SK-N-DZ (cell line): ENCODE results near the gene COMMD4.

ENCODE experiments used
- DNase-seq: peaks from one replicate; pipeline ENCODE4 v3.0.0-alpha.2; 2015; ENCODE audit warnings: low spot score

The COMMD4 gene

DNA sequence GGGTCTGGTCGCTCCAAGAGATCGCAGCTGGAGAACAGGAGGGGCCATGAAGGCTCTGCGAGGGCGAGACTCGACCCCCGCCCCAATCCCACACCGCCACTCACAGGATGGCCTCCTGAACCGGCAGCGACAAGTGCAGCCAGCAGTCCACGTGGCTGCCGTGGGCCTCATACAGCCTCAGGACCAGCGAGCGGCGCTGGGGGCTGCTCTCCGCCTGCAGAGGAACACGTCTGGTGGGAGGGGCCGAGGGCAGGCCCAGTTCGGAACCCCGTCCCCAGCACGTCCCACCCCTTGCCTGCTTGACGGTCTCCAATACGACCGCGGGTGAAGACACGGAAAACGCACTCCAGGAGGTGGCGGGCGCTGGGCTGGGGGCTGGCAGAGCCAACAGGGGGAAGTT lies 20.1 kb downstream of the COMMD4 start:
- DNase-seq: no peak

DNA sequence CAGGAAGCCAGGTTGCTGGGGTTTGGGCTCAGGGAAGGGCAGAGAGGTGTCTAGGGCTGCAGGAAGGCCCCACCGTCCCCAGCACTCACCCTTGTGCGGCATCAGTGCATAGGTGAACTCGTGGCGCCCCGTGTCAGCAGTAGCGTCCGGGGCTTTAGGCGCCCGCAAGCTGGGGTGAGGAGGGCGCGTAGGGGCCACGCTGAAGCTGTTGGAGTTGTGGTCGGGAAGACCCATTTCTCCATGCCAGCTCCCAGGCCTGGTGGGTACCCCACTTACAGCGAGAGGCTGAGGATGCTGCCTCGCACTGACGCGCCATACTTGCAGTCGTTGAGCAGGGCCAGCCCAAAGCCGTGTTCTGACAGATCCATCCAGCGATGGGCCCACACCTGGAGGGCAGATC lies 20.7 kb downstream of the COMMD4 start:
- no peak for DNase-seq

GRCh38 chr15:75357976-75358673 lies 22.3 kb downstream of the COMMD4 start:
- DNase-seq: no peak

DNA sequence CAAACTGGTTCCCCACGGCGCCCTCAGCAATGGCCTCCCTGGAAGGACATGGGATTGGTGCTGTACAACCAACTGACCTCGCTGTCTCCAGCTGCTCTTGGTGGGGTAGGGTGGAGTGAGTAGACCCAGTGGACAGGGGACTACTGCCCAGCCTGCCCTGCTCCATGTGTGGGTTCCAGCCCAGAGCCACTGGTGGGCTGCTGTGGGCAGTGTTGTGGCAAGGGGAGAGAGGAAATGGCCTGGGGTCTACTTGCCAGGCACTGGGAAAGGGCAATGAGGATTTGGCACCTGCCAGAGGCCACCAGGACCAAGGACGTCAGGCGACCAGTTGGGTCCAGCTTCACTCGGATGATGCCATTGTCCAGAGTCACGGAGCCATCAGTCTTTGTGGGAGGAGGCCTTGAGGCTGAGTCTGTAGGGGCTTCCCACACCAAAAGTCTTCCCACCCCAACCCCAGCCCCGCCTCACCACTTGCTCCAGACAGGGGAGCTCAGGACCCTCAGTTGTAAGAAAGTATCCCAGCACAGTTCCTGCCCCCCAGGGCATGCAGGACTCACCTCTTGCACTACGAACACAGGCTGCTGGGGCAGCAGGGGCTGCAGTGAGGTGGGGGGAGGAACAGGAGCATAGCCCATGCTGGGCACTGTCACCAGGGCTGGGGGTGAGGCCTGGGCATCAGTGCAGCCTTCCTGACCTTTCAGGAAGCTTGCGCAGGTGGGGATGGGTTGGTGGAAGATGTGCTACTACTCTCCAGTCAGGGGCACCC lies 23.1 kb downstream of the COMMD4 start:
- DNase-seq: no peak

- DNase-seq: no peak
These were observed 23.8 kb downstream of the COMMD4 start for GRCh38 chr15:75359537-75360250.

DNA sequence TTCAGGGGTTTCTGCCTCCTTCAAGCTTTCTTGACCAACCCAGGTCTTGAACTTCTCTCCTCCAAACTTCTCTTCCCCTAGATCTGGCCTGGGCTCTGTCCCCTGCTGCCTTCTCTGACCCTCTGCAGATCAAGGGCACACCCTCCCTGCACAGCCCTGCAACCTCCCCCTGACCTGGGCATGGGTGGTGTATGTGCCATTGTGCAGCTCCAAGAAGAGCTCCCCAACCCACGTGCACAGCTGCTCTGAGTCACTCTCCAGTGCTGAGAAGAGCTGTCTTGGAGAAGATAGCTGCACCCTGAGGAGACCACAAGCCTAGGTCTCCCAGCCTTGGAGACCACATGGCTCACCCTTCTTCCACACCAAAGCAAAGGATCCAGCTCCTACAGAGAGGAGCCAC lies 24.5 kb downstream of the COMMD4 start:
- DNase-seq: no peak

DNA sequence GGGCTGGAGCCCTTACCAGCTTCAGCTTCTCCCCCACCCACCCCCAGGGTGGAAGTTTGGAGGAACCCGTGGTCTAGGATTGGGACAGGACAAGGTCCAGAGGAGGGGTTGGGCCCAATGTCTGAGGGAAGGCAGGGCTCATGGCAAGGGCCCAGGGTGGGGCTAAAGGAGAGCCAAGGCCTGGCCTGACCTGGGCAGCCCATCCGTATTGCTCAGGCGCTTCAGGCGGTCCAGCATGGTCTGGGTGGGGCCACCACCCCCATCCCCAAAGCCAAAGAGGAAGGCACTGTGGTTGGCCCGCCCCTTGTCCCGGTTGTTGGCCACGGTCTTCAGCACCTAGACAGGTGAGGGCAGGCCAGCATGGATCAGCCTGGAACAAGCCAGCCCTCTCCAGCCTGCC lies 25.0 kb downstream of the COMMD4 start:
- no peak for DNase-seq

GRCh38 chr15:75361361-75361988 lies 25.6 kb downstream of the COMMD4 start:
- no peak for DNase-seq

DNA sequence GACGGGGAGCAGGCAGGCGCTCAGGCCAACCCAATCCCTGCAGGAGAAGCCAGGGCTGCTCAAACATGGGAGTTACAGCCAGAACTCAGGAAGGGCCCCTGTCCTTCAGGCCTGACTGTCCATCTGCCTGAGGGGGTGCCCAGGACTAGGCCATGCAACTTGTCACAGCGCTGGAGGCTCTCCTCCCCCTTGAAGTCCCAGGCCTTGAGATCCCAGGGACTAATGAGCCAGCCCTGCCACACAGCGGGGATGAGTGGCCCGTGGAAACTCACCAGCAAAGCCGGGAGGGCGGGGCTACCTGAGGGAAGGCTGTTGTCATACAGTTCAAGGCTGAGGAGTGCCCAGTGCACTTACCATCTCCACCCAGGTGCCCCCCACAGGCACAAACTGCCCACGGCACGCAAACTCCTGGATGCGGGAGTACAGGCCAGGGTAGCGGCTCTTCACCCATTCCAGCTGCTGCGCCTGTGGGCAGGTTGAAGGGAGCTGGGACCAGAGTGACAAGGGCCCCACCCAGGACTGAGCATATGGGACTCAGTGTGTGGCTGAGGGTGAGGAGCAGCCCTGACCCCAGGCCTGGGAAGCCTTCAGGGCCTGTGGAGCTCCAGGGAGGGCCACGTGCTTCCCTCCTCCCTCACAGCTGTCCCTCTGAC lies 26.3 kb downstream of the COMMD4 start:
- DNase-seq: no peak

DNA sequence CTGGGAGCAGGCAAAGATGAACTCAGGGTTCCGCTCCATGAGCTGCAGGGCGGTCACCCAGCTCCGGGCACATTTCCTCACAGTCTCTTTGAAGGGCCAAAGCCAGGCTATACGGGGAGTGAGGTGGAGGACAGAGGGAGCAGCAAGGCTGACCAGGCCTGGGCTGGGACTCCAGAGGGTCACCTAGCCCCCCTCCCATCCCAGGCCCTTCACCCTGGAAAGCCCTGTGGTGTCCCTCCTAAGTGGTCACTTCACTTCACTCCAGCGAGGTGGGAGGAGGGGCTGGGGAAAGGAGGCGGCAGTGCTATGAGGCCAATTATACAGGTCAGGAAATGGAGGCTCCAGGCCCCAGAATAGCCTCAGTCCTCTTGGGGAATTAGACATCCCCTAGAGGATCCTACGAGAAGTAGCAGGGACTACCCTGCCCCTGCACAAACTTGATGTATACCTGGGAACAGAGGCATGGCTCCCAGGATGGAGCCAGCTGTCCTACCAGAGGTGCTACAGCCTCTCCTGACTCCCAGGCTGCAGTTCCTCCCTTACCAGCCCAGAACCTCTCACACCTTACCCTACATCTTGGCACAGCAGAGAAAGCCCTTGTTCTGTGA lies 26.9 kb downstream of the COMMD4 start:
- DNase-seq: no peak

- DNase-seq: no peak
These were observed 27.9 kb downstream of the COMMD4 start for GRCh38 chr15:75363786-75364185.

GRCh38 chr15:75364881-75365280 lies 29.0 kb downstream of the COMMD4 start:
- no peak for DNase-seq

DNA sequence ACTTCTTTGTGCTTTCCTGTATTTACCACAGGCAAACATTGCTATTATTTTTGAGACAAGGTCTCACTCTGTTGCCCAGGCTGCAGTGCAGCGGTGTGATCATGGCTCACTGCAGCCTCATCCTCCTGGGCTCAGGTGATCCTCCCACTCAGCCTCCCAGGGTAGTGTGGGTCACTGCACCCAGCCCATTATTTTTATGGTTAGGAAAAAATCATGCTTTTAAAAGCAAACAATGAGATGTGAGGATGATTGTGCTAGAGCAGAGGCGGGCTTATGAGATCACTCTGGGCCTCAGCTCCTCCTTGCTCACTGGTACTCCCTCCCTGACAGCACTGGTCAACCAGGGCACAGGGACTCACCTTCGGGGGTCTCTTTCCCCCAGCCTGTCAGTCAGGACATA lies 30.3 kb downstream of the COMMD4 start:
- DNase-seq: no peak

GRCh38 chr15:75367006-75367405 lies 31.1 kb downstream of the COMMD4 start:
- DNase-seq: no peak

DNA sequence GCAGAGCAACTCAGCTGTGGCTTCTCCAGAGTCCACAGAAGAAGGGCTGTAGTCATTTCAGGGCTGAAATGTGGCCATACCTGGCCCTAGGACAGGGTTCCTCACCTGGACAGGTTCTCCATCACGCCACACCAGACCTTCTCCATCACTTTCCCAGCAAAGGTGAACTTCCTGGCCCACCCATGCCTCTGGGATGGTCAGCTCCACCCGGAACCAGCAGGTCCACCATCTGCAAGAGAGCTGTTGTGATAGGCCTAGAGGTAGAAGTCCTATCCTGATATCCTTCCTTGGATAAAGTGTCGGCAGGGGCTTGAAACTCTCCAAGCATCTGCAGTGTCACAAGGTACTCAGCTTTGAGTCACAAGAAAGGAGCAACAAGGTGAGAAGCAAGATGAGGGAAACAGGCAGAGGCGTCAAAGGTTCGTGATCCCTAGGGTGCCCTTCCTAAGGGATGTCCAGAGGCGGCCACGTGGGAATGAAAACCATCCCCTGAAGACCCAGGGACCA lies 31.6 kb downstream of the COMMD4 start:
- DNase-seq: no peak

DNA sequence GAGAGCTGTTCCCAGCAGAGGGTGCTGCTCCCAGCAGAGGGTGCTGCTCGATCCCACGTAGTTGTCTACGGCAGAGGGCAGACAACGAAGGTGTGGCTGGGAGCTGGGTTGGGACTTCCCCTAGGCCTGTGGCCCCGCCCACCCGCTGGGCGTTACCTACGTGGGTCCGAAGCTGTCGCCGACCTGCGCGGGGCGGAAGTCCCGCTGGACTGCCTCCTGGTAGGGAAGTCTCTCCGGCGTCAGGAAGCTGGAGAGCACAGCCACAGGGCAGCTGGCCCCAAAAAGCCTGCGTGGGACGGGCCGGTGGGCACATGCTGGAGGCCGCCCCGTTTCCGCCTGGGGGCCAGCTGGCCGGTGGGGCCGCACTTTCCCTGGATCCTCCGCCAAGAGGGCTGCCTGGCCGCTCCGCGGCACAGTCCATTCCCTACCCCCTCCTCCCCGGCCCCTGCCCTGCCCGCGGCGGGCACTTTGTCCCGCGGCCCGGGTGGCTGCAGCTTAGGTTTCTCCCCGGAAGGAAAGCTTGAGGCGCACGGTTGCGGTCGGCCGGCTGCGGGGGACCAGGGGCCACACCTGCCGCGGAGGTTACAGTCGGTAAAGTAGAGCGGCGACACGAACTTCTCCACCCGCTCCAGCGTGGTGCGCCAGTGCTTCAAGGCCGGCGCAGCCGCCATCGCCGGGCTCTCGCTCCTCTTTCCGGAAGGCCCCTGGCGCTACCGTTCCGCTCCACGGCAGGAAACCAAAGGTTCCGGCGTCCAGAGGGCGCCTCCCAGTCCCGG lies 32.2 kb downstream of the COMMD4 start, which contains the start of gene MAN2C1:
TSS of gene MAN2C1 (minus strand) at position 695 of the 776 bp plus-strand sequence. CDS start at position 671, 24 bp downstream.
- DNase-seq: peak; percentile 97

DNA sequence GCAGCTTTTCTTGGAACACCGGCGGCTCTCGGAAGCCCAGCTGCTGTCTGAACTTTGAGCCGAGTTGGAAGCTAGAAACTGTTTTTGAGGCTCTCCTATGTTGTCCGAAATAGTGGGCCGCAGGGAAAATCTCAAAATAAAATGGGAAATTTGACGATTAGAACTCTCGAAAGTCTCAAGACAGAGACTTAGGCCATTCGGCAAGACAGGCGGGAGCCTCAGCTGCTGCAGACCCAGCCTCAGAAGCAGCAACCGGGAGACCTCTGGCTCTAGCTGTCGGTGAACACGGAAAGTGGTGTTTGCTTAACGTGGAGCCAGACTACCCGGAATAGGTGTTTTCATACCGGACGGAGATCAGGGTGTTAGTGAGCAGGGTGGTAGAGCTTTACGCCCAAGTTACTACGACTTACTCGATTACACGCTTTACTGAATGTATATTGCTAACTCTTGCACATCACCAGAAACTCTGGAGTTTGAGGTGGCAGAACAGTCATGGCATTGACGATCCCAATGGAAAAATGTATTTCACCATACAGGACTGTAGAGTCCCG lies 32.9 kb downstream of the COMMD4 start:
- no peak for DNase-seq

DNA sequence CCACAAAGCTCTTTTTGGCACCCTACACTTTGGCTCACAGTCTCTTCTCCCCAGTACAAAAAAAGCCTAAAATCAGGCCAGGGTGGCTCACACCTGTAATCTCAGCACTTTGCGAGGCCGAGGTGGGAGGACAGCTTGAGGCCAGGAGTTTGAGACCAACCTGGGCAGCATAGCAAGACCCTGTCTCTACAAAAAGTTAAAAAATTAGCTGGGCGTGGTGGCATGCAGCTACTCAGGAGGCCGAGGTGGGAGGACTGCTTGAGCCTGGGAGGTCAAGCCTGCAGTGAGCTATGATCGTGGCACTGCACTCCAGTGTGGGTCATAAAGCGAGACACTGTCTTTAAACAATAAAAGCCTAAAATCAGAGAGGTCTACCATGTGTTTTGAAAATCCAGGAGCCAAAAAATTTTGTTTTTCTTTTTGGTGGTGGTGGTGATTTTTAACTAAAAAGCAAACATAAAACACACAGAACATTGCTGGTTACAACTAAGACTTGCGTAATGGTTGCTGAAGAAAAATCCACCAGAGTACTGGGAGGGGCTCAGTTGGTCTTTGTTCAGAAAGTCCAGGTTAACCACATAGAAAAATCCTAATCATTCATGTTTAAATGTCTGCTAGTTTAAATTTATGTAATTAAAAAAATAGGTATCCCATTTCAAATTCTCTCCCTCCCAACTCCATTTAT lies 34.2 kb downstream of the COMMD4 start:
- DNase-seq: no peak

GRCh38 chr15:75371486-75371885 lies 35.6 kb downstream of the COMMD4 start:
- DNase-seq: no peak
